Measurements from ENCODE around the gene POU3F1.

Gene POU3F1

DNA sequence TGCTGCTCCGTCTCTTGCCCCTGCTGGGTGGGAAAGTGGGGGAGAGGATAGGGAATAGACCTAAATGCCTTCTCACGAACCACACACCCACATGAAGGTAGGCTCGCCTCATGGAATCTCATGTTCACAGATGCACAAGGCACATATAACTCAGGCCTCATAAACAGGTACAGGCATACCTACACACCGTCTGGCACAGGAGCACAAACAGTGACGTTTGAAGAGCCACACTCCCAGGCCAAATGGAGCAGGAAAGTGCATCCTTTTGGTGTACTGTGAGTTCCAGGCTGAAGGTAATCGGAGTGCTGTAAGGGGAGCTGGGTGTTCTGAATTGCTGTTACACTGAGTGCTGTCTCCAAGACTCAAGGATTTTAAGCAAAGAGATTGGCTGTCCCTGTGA is 20.9 kb downstream of the POU3F1 start:
- Histone ChIP-seq H3K4me1 (ENCODE audit: control insufficient read depth, insufficient read depth, low read length) (peaks cover 19% of the 10 kb centered on the region), H3K36me3 (ENCODE audit: control insufficient read depth in 2 of 2, insufficient read depth in 1 of 2, low read length in 2 of 2) (peaks cover 29 to 70% of the 10 kb centered on the region in 2 experiments), H3K27ac (ENCODE audit: extremely low read depth, low read depth, low read length) (no peak overlapping the region), H3K9me3 (ENCODE audit: control insufficient read depth, insufficient read depth, low read depth, low read length) (no peaks in the 10 kb centered on the region), H3K4me3 (ENCODE audit: low read depth, low read length) (no peak overlapping the region)
- POLR2A ChIA-PET, result interaction anchor here (0.5 kb wide), 1 partner anchor 25 kb away, joined by 3 read pairs; no protein-coding TSS in a partner anchor
- CTCF ChIA-PET, result interaction anchor here (0.6 to 5.6 kb wide), 11 partner anchors 8 to 809 kb away, joined by 3 to 27 read pairs (median 4); partner anchors contain the start of genes SF3A3 and UTP11
- TF ChIP-seq PRDM1 (tag by site-specific recombination; IDR thresholded peaks at IDR 0.05) (no peak), ZFP69B (tag by site-specific recombination; IDR thresholded peaks at IDR 0.05) (no peak), ZNF561 (tag by site-specific recombination; IDR thresholded peaks at IDR 0.05; ENCODE audit: borderline replicate concordance) (no peak), ZNF658 (tag by site-specific recombination; IDR thresholded peaks at IDR 0.05) (no peak), ZNF132 (tag by site-specific recombination; IDR thresholded peaks at IDR 0.05; ENCODE audit: borderline replicate concordance) (no peak), ZNF302 (tag by site-specific recombination; IDR thresholded peaks at IDR 0.05; ENCODE audit: low read depth) (no peak), ZNF292 (tag by site-specific recombination; IDR thresholded peaks at IDR 0.05; ENCODE audit: borderline replicate concordance, low read depth) (no peak), ZNF777 (tag by site-specific recombination; IDR thresholded peaks at IDR 0.05; ENCODE audit: borderline replicate concordance) (no peak), SP7 (tag by site-specific recombination; IDR thresholded peaks at IDR 0.05) (no peak)
- TF ChIP-seq, protein P1, sequence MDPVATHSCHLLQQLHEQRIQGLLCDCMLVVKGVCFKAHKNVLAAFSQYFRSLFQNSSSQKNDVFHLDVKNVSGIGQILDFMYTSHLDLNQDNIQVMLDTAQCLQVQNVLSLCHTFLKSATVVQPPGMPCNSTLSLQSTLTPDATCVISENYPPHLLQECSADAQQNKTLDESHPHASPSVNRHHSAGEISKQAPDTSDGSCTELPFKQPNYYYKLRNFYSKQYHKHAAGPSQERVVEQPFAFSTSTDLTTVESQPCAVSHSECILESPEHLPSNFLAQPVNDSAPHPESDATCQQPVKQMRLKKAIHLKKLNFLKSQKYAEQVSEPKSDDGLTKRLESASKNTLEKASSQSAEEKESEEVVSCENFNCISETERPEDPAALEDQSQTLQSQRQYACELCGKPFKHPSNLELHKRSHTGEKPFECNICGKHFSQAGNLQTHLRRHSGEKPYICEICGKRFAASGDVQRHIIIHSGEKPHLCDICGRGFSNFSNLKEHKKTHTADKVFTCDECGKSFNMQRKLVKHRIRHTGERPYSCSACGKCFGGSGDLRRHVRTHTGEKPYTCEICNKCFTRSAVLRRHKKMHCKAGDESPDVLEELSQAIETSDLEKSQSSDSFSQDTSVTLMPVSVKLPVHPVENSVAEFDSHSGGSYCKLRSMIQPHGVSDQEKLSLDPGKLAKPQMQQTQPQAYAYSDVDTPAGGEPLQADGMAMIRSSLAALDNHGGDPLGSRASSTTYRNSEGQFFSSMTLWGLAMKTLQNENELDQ (tag by site-specific recombination; IDR thresholded peaks at IDR 0.05; ENCODE audit: low read depth), result no peak
- TF ChIP-seq, protein P2, sequence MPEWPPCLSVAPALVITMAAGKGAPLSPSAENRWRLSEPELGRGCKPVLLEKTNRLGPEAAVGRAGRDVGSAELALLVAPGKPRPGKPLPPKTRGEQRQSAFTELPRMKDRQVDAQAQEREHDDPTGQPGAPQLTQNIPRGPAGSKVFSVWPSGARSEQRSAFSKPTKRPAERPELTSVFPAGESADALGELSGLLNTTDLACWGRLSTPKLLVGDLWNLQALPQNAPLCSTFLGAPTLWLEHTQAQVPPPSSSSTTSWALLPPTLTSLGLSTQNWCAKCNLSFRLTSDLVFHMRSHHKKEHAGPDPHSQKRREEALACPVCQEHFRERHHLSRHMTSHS (tag by site-specific recombination; IDR thresholded peaks at IDR 0.05), result no peak
- TF ChIP-seq, protein P3, sequence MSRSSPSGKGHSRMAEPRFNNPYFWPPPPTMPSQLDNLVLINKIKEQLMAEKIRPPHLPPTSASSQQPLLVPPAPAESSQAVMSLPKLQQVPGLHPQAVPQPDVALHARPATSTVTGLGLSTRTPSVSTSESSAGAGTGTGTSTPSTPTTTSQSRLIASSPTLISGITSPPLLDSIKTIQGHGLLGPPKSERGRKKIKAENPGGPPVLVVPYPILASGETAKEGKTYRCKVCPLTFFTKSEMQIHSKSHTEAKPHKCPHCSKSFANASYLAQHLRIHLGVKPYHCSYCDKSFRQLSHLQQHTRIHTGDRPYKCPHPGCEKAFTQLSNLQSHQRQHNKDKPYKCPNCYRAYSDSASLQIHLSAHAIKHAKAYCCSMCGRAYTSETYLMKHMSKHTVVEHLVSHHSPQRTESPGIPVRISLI (tag by site-specific recombination; IDR thresholded peaks at IDR 0.05), result no peak
- TF ChIP-seq, protein P4, sequence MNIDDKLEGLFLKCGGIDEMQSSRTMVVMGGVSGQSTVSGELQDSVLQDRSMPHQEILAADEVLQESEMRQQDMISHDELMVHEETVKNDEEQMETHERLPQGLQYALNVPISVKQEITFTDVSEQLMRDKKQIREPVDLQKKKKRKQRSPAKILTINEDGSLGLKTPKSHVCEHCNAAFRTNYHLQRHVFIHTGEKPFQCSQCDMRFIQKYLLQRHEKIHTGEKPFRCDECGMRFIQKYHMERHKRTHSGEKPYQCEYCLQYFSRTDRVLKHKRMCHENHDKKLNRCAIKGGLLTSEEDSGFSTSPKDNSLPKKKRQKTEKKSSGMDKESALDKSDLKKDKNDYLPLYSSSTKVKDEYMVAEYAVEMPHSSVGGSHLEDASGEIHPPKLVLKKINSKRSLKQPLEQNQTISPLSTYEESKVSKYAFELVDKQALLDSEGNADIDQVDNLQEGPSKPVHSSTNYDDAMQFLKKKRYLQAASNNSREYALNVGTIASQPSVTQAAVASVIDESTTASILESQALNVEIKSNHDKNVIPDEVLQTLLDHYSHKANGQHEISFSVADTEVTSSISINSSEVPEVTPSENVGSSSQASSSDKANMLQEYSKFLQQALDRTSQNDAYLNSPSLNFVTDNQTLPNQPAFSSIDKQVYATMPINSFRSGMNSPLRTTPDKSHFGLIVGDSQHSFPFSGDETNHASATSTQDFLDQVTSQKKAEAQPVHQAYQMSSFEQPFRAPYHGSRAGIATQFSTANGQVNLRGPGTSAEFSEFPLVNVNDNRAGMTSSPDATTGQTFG (tag by site-specific recombination; IDR thresholded peaks at IDR 0.05; ENCODE audit: borderline replicate concordance), result no peak
- TF ChIP-seq, protein P5, sequence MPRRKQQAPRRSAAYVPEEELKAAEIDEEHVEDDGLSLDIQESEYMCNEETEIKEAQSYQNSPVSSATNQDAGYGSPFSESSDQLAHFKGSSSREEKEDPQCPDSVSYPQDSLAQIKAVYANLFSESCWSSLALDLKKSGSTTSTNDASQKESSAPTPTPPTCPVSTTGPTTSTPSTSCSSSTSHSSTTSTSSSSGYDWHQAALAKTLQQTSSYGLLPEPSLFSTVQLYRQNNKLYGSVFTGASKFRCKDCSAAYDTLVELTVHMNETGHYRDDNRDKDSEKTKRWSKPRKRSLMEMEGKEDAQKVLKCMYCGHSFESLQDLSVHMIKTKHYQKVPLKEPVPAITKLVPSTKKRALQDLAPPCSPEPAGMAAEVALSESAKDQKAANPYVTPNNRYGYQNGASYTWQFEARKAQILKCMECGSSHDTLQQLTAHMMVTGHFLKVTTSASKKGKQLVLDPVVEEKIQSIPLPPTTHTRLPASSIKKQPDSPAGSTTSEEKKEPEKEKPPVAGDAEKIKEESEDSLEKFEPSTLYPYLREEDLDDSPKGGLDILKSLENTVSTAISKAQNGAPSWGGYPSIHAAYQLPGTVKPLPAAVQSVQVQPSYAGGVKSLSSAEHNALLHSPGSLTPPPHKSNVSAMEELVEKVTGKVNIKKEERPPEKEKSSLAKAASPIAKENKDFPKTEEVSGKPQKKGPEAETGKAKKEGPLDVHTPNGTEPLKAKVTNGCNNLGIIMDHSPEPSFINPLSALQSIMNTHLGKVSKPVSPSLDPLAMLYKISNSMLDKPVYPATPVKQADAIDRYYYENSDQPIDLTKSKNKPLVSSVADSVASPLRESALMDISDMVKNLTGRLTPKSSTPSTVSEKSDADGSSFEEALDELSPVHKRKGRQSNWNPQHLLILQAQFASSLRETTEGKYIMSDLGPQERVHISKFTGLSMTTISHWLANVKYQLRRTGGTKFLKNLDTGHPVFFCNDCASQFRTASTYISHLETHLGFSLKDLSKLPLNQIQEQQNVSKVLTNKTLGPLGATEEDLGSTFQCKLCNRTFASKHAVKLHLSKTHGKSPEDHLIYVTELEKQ (tag by site-specific recombination; IDR thresholded peaks at IDR 0.05; ENCODE audit: borderline replicate concordance), result no peak
